HL-60/S4 treated with phorbol 12-myristate 13-acetate at 8.2 ng/mL for 4 days and 3 days (cell line): ENCODE results near the gene HIRA.

Experiments used
- in situ Hi-C: fragments of 300-500 bp; cut with MboI; formaldehyde crosslinking; loops from 2 replicates; pipeline ENCODE4 v1.15.0; 2022; ENCODE audit warnings: low sequenced_read_pairs

The HIRA gene

GRCh38 chr22:19431649-19432132 is at the start of gene HIRA:
TSS of gene HIRA (minus strand) at chr22:19431733. CDS start at chr22:19431476, 257 bp downstream.
- in situ Hi-C loops: no loop called here

- in situ Hi-C loops: no loop called here
These were observed 49.3 kb upstream of the HIRA start for GRCh38 chr22:19480789-19481188.

- in situ Hi-C loops: no loop called here
These were observed 48.6 kb upstream of the HIRA start for GRCh38 chr22:19480173-19480568.

- in situ Hi-C loops: no loop called here
These were observed 48.0 kb upstream of the HIRA start, which contains the start of gene CDC45 for GRCh38 chr22:19479355-19480172. TSS of gene CDC45 (plus strand) at chr22:19479920. CDS start at chr22:19479969, 49 bp downstream.

- in situ Hi-C loops: no loop called here
These were observed 47.4 kb upstream of the HIRA start, which contains the start of gene UFD1 for GRCh38 chr22:19478901-19479354. TSS of gene UFD1 (minus strand) at chr22:19479193. CDS start at chr22:19479085, 108 bp downstream.

- in situ Hi-C loops: no loop called here
These were observed 46.7 kb upstream of the HIRA start for GRCh38 chr22:19478045-19478900.

- in situ Hi-C loops: no loop called here
These were observed 46.0 kb upstream of the HIRA start for GRCh38 chr22:19477321-19478044.

GRCh38 chr22:19476023-19476422 is 44.5 kb upstream of the HIRA start:
- in situ Hi-C loops: no loop called here

- in situ Hi-C loops: no loop called here
These were observed 42.0 kb upstream of the HIRA start for GRCh38 chr22:19473578-19473977.

GRCh38 chr22:19472233-19472632 is 40.7 kb upstream of the HIRA start:
- in situ Hi-C loops: no loop called here

- in situ Hi-C loops: no loop called here
These were observed 40.0 kb upstream of the HIRA start for GRCh38 chr22:19471572-19471971.

GRCh38 chr22:19470010-19470409 is 38.5 kb upstream of the HIRA start:
- in situ Hi-C loops: no loop called here

- in situ Hi-C loops: no loop called here
These were observed 37.9 kb upstream of the HIRA start for GRCh38 chr22:19469421-19469820.

- in situ Hi-C loops: no loop called here
These were observed 36.4 kb upstream of the HIRA start for GRCh38 chr22:19467912-19468311.

GRCh38 chr22:19466848-19467752 is 35.6 kb upstream of the HIRA start:
- in situ Hi-C loops: no loop called here

- in situ Hi-C loops: no loop called here
These were observed 34.7 kb upstream of the HIRA start for GRCh38 chr22:19466126-19466716.

- in situ Hi-C loops: no loop called here
These were observed 33.4 kb upstream of the HIRA start for GRCh38 chr22:19464975-19465374.

- in situ Hi-C loops: no loop called here
These were observed 33.0 kb upstream of the HIRA start for GRCh38 chr22:19464546-19464945.
